PC-9 (cell line): ENCODE results near the gene NHSL1. TPM values are rescaled to one million over a fixed set of nuclear protein-coding genes. Genes with fewer than 3 reads are reported as not detected.

ENCODE experiments used
- BruUV-seq: library from RNA; stranded (reverse); fragments of 400-500 nt; replicated peaks from 2 replicates; lab custom pipeline; 2021; lab: Mats Ljungman, UMichigan
- CTCF ChIA-PET: fragments of 300-600 bp; sonication (Branson Sonifier 250); formaldehyde crosslinking; loops from one replicate; lab custom pipeline; 2022; ENCODE audit warnings: antibody characterized with exemption; lab: Charles Lee
- POLR2A ChIA-PET: fragments of 300-600 bp; sonication (Branson Sonifier 250); formaldehyde crosslinking; loops from one replicate; lab custom pipeline; 2022; ENCODE audit warnings: antibody characterized with exemption; ENCODE audit not compliant: unreplicated experiment; lab: Charles Lee
- DNase-seq, 2 experiments: peaks; one replicate each; pipeline versions ENCODE4 v3.0.0 to v3.0.0-alpha.2; 2015 to 2022; ENCODE audit warnings: mixed read lengths in 1 of 2
- H2AFZ ChIP-seq: fragments of 200-600 bp; sonication (generic); 2 replicates; pipeline ENCODE4 v1.8.1; 2017; ENCODE audit warnings: antibody characterized with exemption
- H3F3A ChIP-seq: fragments of 200-600 bp; sonication (generic); 2 replicates; pipeline ENCODE4 v1.8.1; 2017; ENCODE audit warnings: antibody characterized with exemption, mild to moderate bottlenecking, low read depth; ENCODE audit not compliant: insufficient read depth
- H3K27ac ChIP-seq: fragments of 200-600 bp; sonication (generic); 2 replicates; pipeline ENCODE4 v1.6.1; 2016; ENCODE audit warnings: mixed run types
- H3K27me3 ChIP-seq: fragments of 200-600 bp; sonication (generic); 2 replicates; pipeline ENCODE4 v1.6.1; 2016; ENCODE audit warnings: low read depth, mixed run types; ENCODE audit not compliant: insufficient read depth
- H3K36me3 ChIP-seq: fragments of 200-600 bp; sonication (generic); 2 replicates; pipeline ENCODE4 v1.6.1; 2016; ENCODE audit warnings: low read depth, mixed run types
- H3K4me1 ChIP-seq: fragments of 200-600 bp; sonication (generic); replicated peaks from 2 replicates; pipeline ENCODE4 v1.6.1; 2016; ENCODE audit warnings: mixed run types; ENCODE audit not compliant: insufficient read depth
- H3K4me2 ChIP-seq: fragments of 200-600 bp; sonication (generic); 2 replicates; pipeline ENCODE4 v1.6.1; 2017; ENCODE audit warnings: mixed run types
- H3K4me3 ChIP-seq: fragments of 200-600 bp; sonication (generic); 2 replicates; pipeline ENCODE4 v1.6.1; 2016; ENCODE audit warnings: mixed run types
- H3K79me2 ChIP-seq: fragments of 200-600 bp; sonication (generic); 2 replicates; pipeline ENCODE4 v1.6.1; 2017; ENCODE audit warnings: low read depth, mixed run types
- H3K9me2 ChIP-seq: fragments of 200-600 bp; sonication (generic); 2 replicates; pipeline ENCODE4 v1.8.1; 2017; ENCODE audit warnings: mild to moderate bottlenecking; ENCODE audit not compliant: insufficient read depth
- H3K9me3 ChIP-seq: fragments of 200-600 bp; sonication (generic); 2 replicates; pipeline ENCODE4 v1.8.1; 2016; ENCODE audit warnings: low read depth; ENCODE audit not compliant: insufficient read depth
- H4K20me1 ChIP-seq: fragments of 200-600 bp; sonication (generic); 2 replicates; pipeline ENCODE4 v1.8.1; 2017; ENCODE audit not compliant: insufficient read depth
- EZH2 ChIP-seq: fragments of 200-600 bp; sonication (generic); IDR thresholded peaks from 2 replicates; pipeline ENCODE4 v1.8.0; 2017; ENCODE audit warnings: antibody characterized with exemption, low read depth
- intact Hi-C: fragments of 100-400 bp; cut with micrococcal nuclease; formaldehyde crosslinking; loops from one replicate; pipeline ENCODE4 v1.10.0; 2022; ENCODE audit not compliant: unreplicated experiment
- total RNA-seq: library from RNA; stranded (reverse); gene quantifications from 2 replicates; pipeline ENCODE4 v1.2.3, GENCODE V29; 2021
- TF ChIP-seq, protein P1 (sequence below): fragments of 200-600 bp; sonication (generic); conservative IDR thresholded peaks from 2 replicates; pipeline ENCODE4 v1.6.1; 2017; ENCODE audit warnings: mixed run types, antibody characterized with exemption, mild to moderate bottlenecking, moderate library complexity

The NHSL1 gene
- total RNA-seq, 1 experiment from 2014 or later: 17.5 TPM

DNA sequence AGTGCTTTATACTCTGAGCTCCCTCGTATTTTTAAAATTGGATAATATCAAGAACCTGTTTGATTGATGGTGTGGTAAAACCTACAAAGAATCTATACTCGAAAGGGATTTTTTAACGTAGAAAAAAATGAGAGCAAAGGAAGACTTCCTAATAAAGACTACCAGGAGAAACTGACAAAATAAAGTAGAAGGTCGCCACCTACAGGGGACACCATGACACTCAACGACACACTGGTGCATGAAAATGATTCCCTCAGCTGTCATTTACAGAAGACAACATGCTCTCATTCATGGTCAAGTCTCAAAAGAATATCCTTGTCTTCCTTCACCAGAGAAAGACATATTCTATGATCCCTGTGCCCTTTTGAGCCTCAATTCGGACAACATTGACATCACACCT is 10.1 kb upstream of the NHSL1 start:
- ChIA-PET CTCF (no interaction called here), POLR2A (no interaction called here)
- TF ChIP-seq EZH2: no peak
- TF ChIP-seq, protein P1, sequence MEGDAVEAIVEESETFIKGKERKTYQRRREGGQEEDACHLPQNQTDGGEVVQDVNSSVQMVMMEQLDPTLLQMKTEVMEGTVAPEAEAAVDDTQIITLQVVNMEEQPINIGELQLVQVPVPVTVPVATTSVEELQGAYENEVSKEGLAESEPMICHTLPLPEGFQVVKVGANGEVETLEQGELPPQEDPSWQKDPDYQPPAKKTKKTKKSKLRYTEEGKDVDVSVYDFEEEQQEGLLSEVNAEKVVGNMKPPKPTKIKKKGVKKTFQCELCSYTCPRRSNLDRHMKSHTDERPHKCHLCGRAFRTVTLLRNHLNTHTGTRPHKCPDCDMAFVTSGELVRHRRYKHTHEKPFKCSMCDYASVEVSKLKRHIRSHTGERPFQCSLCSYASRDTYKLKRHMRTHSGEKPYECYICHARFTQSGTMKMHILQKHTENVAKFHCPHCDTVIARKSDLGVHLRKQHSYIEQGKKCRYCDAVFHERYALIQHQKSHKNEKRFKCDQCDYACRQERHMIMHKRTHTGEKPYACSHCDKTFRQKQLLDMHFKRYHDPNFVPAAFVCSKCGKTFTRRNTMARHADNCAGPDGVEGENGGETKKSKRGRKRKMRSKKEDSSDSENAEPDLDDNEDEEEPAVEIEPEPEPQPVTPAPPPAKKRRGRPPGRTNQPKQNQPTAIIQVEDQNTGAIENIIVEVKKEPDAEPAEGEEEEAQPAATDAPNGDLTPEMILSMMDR: peak; percentile 69
- no peak overlapping the region for H2AFZ ChIP-seq
- peaks cover 9% of the 10 kb centered on the region; the same call in 1 of the 2 replicates for H3K79me2 ChIP-seq
- H3K36me3 ChIP-seq: no peaks in the 10 kb centered on the region
- H3K27ac ChIP-seq: no peak overlapping the region
- DNase-seq: peak; percentile 8 to 53
- intact Hi-C loops: loop anchor here (2.0 kb wide), 2 partner anchors 81 to 393 kb away; no protein-coding TSS in a partner anchor
- BruUV-seq: no TSS peak
- no peak overlapping the region for H3K4me3 ChIP-seq
- H3K27me3 ChIP-seq: no peaks in the 10 kb centered on the region
- H3K4me2 ChIP-seq: no peak overlapping the region
- no peaks in the 10 kb centered on the region for H3K9me3 ChIP-seq
- no peaks in the 10 kb centered on the region for H3K4me1 ChIP-seq
- H3F3A ChIP-seq: no peaks in the 10 kb centered on the region
- no peaks in the 10 kb centered on the region for H3K9me2 ChIP-seq
- peaks cover 22% of the 10 kb centered on the region for H4K20me1 ChIP-seq

DNA sequence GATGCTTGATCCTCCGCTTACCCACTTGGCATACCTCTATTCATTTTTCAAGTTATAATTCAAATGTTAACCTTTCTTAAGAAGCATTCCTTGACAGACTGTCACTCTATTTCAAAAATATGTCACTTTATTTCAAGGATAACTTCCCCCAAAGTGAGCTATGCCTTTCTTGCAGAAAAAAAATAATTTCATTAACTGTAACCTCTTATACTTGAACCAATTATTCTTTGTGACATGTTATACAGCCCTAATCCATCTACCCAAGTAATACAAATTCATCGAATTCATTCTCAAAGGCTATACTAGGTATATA is 9.3 kb upstream of the NHSL1 start:
- CTCF ChIA-PET: interaction anchor here (0.6 kb wide), 1 partner anchor 546 kb away, joined by 3 read pairs; no protein-coding TSS in a partner anchor
- H3K4me1 ChIP-seq: no peaks in the 10 kb centered on the region
- H2AFZ ChIP-seq: no peak overlapping the region
- H3F3A ChIP-seq: no peaks in the 10 kb centered on the region
- H3K79me2 ChIP-seq: peaks cover 9% of the 10 kb centered on the region; the same call in 1 of the 2 replicates
- H3K27me3 ChIP-seq: no peaks in the 10 kb centered on the region
- TF ChIP-seq, protein P1: no peak
- TF ChIP-seq EZH2: no peak
- H4K20me1 ChIP-seq: peaks cover 22% of the 10 kb centered on the region
- H3K36me3 ChIP-seq: no peaks in the 10 kb centered on the region
- DNase-seq: no peak
- H3K9me3 ChIP-seq: no peaks in the 10 kb centered on the region
- no peaks in the 10 kb centered on the region for H3K9me2 ChIP-seq
- POLR2A ChIA-PET: no interaction called here
- intact Hi-C loops: loop anchor here (2.0 kb wide), 2 partner anchors 80 to 392 kb away; no protein-coding TSS in a partner anchor
- H3K27ac ChIP-seq: no peak overlapping the region
- BruUV-seq: no TSS peak
- no peak overlapping the region for H3K4me2 ChIP-seq
- H3K4me3 ChIP-seq: no peak overlapping the region

DNA sequence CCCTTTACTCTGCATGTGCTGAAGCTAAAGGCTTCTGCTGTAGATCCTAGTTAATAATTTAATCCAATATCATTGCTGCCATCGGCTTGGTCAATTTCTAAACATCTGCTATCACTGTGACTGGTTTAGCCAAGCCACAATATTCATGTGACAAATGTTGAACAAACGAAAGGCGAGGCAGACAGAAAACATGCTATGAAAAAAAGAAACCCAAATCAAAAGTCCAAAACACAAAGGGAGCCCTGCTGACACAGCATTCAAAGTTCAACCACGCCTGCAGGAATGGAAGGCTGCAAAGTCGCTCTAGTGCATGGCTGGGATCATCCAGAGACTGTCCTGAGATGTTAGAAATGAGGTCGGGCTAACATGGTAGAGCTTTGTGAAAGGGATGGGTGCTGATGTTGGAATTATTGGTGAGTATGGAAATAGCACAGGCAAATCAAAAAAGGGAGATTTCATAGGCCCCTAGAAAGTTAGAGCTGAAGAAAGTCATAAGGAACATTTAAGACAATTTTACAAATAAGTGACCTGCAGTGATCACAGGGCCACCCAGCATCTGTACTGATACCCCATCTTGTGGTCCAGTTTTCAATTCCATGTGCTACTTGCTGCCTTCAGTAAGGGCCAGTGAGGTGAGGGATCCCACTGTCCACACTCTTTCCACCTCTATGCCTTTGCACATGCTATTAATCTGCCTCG is 8.8 kb upstream of the NHSL1 start:
- Histone ChIP-seq H4K20me1 (peaks cover 19% of the 10 kb centered on the region), H3K4me3 (no peak overlapping the region), H3K4me2 (no peak overlapping the region), H3K4me1 (no peaks in the 10 kb centered on the region), H3K9me3 (no peaks in the 10 kb centered on the region), H3K27ac (no peak overlapping the region), H3K27me3 (no peaks in the 10 kb centered on the region), H3K79me2 (peaks cover 9% of the 10 kb centered on the region; the same call in 1 of the 2 replicates), H3F3A (no peaks in the 10 kb centered on the region), H3K36me3 (no peaks in the 10 kb centered on the region), H3K9me2 (no peaks in the 10 kb centered on the region), H2AFZ (no peak overlapping the region)
- TF ChIP-seq, protein P1: no peak
- TF ChIP-seq EZH2: no peak
- intact Hi-C loops: loop anchor here (2.0 kb wide), 2 partner anchors 79 to 391 kb away; no protein-coding TSS in a partner anchor
- no peak for DNase-seq
- ChIA-PET POLR2A (no interaction called here), CTCF (no interaction called here)
- BruUV-seq: no TSS peak
